HEK293 (cell line): ENCODE data around the gene NEU3.

Source experiments
- CTCF ChIA-PET: fragments of 350-600 bp; formaldehyde crosslinking; extraction: SDS; loops from one replicate; lab custom pipeline; 2021; ENCODE audit warnings: antibody characterized with exemption; lab: Yijun Ruan, JAX
- POLR2A ChIA-PET: fragments of 300-600 bp; formaldehyde crosslinking; extraction: SDS; loops from one replicate; lab custom pipeline; 2020; ENCODE audit warnings: antibody characterized with exemption, inconsistent platforms; lab: Yijun Ruan, JAX
- H3K27ac ChIP-seq: fragments of 200-500 bp; sonication (Bioruptor generic); 2 replicates; pipeline ENCODE4 v1.5.1; 2014; ENCODE audit warnings: low read depth, low read length, control low read depth, inconsistent platforms; ENCODE audit errors: extremely low read depth
- H3K36me3 ChIP-seq, 2 experiments: fragments of 200-500 bp in 1 of 2; sonication (Bioruptor generic) in 1 of 2; 1 replicate in 1 of 2; 2 replicates in 1 of 2; pipeline ENCODE4 v1.5.1; 2014 to 2017; ENCODE audit warnings: inconsistent platforms in 2 of 2, low read length in 2 of 2; ENCODE audit not compliant: control insufficient read depth in 2 of 2, insufficient read depth in 1 of 2
- H3K4me1 ChIP-seq: fragments of 200-500 bp; sonication (Bioruptor generic); 2 replicates; pipeline ENCODE4 v1.5.1; 2014; ENCODE audit warnings: mild to moderate bottlenecking, low read length, inconsistent platforms; ENCODE audit not compliant: control insufficient read depth, insufficient read depth
- H3K4me3 ChIP-seq: 2 replicates; pipeline ENCODE4 v1.5.1; 2011; ENCODE audit warnings: low read depth, mild to moderate bottlenecking, control low read depth, low read length, moderate library complexity
- H3K9me3 ChIP-seq: fragments of 200-500 bp; sonication (Bioruptor generic); 2 replicates; pipeline ENCODE4 v1.5.1; 2014; ENCODE audit warnings: low read depth, low read length, inconsistent platforms; ENCODE audit not compliant: control insufficient read depth, insufficient read depth
- KLF16 ChIP-seq: fragments of 450-650 bp; formaldehyde crosslinking; IDR thresholded peaks from 2 replicates; pipeline ENCODE4 v1.5.1; 2017; ENCODE audit warnings: missing biosample characterization, missing genetic modification characterization
- MEIS1 ChIP-seq: sonication (generic); formaldehyde crosslinking; IDR thresholded peaks from 2 replicates; pipeline ENCODE4 v1.8.1; 2022; ENCODE audit warnings: missing genetic modification reagents, mild to moderate bottlenecking, borderline replicate concordance
- MYNN ChIP-seq: fragments of 450-650 bp; formaldehyde crosslinking; IDR thresholded peaks from 2 replicates; pipeline ENCODE4 v1.5.1; 2016; ENCODE audit warnings: missing biosample characterization, missing genetic modification characterization, borderline replicate concordance
- ZBTB21 ChIP-seq: fragments of 450-650 bp; formaldehyde crosslinking; IDR thresholded peaks from 2 replicates; pipeline ENCODE4 v1.5.1; 2017; ENCODE audit warnings: missing biosample characterization, missing genetic modification characterization
- ZBTB48 ChIP-seq: fragments of 450-650 bp; formaldehyde crosslinking; IDR thresholded peaks from 2 replicates; pipeline ENCODE4 v1.5.1; 2016; ENCODE audit warnings: missing biosample characterization, missing genetic modification characterization
- ZEB2 ChIP-seq: fragments of 450-650 bp; formaldehyde crosslinking; IDR thresholded peaks from 2 replicates; pipeline ENCODE4 v1.5.1; 2016; ENCODE audit warnings: missing biosample characterization, missing genetic modification characterization
- ZNF10 ChIP-seq: fragments of 450-650 bp; formaldehyde crosslinking; IDR thresholded peaks from 2 replicates; pipeline ENCODE4 v1.5.1; 2017; ENCODE audit warnings: missing biosample characterization, missing genetic modification characterization
- ZNF16 ChIP-seq: fragments of 450-650 bp; formaldehyde crosslinking; IDR thresholded peaks from 2 replicates; pipeline ENCODE4 v1.5.1; 2016; ENCODE audit warnings: low read depth, missing biosample characterization, missing genetic modification characterization
- ZNF670 ChIP-seq: fragments of 450-650 bp; formaldehyde crosslinking; IDR thresholded peaks from 2 replicates; pipeline ENCODE4 v1.5.1; 2016; ENCODE audit warnings: missing biosample characterization, missing genetic modification characterization, low read depth
- ZNF707 ChIP-seq: fragments of 450-650 bp; formaldehyde crosslinking; IDR thresholded peaks from 2 replicates; pipeline ENCODE4 v1.5.1; 2016; ENCODE audit warnings: missing biosample characterization, missing genetic modification characterization
- ZNF777 ChIP-seq: fragments of 450-650 bp; formaldehyde crosslinking; IDR thresholded peaks from 2 replicates; pipeline ENCODE4 v1.5.1; 2017; ENCODE audit warnings: missing biosample characterization, missing genetic modification characterization, borderline replicate concordance
- TF ChIP-seq, protein P1 (sequence below): fragments of 450-650 bp; formaldehyde crosslinking; IDR thresholded peaks from 2 replicates; pipeline ENCODE4 v1.5.1; 2016; ENCODE audit warnings: missing biosample characterization, missing genetic modification characterization
- TF ChIP-seq, protein P2 (sequence below): fragments of 450-650 bp; formaldehyde crosslinking; IDR thresholded peaks from 2 replicates; pipeline ENCODE4 v1.5.1; 2016; ENCODE audit warnings: missing biosample characterization, missing genetic modification characterization
- TF ChIP-seq, protein P3 (sequence below): fragments of 450-650 bp; formaldehyde crosslinking; IDR thresholded peaks from 2 replicates; pipeline ENCODE4 v1.5.1; 2017; ENCODE audit warnings: missing biosample characterization, missing genetic modification characterization
- TF ChIP-seq, protein P4 (sequence below): fragments of 450-650 bp; formaldehyde crosslinking; IDR thresholded peaks from 2 replicates; pipeline ENCODE4 v1.5.0; 2017; ENCODE audit warnings: missing biosample characterization, missing genetic modification characterization, borderline replicate concordance

Gene NEU3

DNA sequence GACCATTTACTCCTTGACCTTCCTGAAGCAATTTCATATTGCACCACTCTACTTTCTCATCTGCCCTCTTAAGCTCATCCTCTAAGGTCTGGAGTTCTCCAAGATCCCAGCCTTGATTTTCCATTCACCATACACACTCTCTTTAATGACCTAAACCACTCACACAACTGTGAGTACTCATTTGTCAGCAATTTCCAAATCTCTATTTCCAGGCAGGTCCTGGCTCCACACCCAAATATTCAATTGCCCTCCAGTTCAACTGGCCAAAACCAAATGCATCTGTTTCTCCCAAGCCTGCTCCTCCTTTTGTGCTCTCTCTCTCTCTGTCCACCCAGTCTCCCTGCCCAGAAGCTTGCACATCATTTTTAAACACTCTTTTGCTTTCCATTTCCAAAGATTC is 39.6 kb downstream of the NEU3 start:
- POLR2A ChIA-PET, result no interaction called here

DNA sequence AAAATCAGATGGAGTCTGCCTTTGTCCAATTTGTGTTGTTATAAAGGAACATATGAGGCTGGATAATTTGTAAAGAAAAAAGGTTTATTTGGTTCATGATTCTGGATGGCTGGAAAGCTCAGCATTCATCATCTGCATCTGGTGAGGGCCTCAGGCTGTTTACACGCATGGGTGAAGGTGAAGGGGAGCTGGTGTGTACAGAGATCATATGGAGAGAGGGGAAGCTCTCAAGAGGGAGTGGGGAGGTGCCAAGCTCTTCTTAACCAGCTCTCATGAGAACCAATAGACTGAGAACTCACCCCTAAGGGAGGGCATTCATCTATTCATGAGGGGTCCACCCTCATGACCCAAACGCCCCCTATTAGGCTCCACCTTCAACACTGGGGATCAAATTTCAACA is 40.0 kb downstream of the NEU3 start:
- no peaks in the 10 kb centered on the region for H3K4me1 ChIP-seq
- no peak overlapping the region for H3K27ac ChIP-seq
- CTCF ChIA-PET, result interaction anchor here (0.5 to 8.8 kb wide), 4 partner anchors 38 to 221 kb away, joined by 3 to 90 read pairs (median 4); no protein-coding TSS in a partner anchor
- POLR2A ChIA-PET, result no interaction called here
- H3K9me3 ChIP-seq, result no peaks in the 10 kb centered on the region
- H3K4me3 ChIP-seq, result no peak overlapping the region
- H3K36me3 ChIP-seq, result no peaks in the 10 kb centered on the region
- TF ChIP-seq ZBTB21, result no peak
- no peak for TF ChIP-seq ZBTB48
- TF ChIP-seq ZNF10 (tag by site-specific recombination), result no peak

More for the DNA sequence above, 39.6 kb downstream of the NEU3 start:
- Histone ChIP-seq H3K9me3 (no peaks in the 10 kb centered on the region), H3K4me1 (no peaks in the 10 kb centered on the region), H3K27ac (no peak overlapping the region), H3K36me3 (no peaks in the 10 kb centered on the region), H3K4me3 (no peak overlapping the region)
- CTCF ChIA-PET, result interaction anchor here (1.1 to 8.8 kb wide), 5 partner anchors 40 to 222 kb away, joined by 3 to 90 read pairs (median 5); no protein-coding TSS in a partner anchor
- TF ChIP-seq ZNF670 (tag by site-specific recombination) (no peak), MEIS1 (CRISPR knock-in tag) (no peak), KLF16 (tag by site-specific recombination) (no peak), ZNF777 (tag by site-specific recombination) (no peak), ZNF16 (tag by site-specific recombination) (no peak), ZNF707 (no peak), MYNN (tag by site-specific recombination) (no peak)
- TF ChIP-seq, protein P1, sequence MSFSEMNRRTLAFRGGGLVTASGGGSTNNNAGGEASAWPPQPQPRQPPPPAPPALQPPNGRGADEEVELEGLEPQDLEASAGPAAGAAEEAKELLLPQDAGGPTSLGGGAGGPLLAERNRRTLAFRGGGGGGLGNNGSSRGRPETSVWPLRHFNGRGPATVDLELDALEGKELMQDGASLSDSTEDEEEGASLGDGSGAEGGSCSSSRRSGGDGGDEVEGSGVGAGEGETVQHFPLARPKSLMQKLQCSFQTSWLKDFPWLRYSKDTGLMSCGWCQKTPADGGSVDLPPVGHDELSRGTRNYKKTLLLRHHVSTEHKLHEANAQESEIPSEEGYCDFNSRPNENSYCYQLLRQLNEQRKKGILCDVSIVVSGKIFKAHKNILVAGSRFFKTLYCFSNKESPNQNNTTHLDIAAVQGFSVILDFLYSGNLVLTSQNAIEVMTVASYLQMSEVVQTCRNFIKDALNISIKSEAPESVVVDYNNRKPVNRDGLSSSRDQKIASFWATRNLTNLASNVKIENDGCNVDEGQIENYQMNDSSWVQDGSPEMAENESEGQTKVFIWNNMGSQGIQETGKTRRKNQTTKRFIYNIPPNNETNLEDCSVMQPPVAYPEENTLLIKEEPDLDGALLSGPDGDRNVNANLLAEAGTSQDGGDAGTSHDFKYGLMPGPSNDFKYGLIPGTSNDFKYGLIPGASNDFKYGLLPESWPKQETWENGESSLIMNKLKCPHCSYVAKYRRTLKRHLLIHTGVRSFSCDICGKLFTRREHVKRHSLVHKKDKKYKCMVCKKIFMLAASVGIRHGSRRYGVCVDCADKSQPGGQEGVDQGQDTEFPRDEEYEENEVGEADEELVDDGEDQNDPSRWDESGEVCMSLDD, result no peak
- TF ChIP-seq, protein P2, sequence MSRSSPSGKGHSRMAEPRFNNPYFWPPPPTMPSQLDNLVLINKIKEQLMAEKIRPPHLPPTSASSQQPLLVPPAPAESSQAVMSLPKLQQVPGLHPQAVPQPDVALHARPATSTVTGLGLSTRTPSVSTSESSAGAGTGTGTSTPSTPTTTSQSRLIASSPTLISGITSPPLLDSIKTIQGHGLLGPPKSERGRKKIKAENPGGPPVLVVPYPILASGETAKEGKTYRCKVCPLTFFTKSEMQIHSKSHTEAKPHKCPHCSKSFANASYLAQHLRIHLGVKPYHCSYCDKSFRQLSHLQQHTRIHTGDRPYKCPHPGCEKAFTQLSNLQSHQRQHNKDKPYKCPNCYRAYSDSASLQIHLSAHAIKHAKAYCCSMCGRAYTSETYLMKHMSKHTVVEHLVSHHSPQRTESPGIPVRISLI, result no peak
- TF ChIP-seq, protein P3, sequence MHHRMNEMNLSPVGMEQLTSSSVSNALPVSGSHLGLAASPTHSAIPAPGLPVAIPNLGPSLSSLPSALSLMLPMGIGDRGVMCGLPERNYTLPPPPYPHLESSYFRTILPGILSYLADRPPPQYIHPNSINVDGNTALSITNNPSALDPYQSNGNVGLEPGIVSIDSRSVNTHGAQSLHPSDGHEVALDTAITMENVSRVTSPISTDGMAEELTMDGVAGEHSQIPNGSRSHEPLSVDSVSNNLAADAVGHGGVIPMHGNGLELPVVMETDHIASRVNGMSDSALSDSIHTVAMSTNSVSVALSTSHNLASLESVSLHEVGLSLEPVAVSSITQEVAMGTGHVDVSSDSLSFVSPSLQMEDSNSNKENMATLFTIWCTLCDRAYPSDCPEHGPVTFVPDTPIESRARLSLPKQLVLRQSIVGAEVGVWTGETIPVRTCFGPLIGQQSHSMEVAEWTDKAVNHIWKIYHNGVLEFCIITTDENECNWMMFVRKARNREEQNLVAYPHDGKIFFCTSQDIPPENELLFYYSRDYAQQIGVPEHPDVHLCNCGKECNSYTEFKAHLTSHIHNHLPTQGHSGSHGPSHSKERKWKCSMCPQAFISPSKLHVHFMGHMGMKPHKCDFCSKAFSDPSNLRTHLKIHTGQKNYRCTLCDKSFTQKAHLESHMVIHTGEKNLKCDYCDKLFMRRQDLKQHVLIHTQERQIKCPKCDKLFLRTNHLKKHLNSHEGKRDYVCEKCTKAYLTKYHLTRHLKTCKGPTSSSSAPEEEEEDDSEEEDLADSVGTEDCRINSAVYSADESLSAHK, result no peak

DNA sequence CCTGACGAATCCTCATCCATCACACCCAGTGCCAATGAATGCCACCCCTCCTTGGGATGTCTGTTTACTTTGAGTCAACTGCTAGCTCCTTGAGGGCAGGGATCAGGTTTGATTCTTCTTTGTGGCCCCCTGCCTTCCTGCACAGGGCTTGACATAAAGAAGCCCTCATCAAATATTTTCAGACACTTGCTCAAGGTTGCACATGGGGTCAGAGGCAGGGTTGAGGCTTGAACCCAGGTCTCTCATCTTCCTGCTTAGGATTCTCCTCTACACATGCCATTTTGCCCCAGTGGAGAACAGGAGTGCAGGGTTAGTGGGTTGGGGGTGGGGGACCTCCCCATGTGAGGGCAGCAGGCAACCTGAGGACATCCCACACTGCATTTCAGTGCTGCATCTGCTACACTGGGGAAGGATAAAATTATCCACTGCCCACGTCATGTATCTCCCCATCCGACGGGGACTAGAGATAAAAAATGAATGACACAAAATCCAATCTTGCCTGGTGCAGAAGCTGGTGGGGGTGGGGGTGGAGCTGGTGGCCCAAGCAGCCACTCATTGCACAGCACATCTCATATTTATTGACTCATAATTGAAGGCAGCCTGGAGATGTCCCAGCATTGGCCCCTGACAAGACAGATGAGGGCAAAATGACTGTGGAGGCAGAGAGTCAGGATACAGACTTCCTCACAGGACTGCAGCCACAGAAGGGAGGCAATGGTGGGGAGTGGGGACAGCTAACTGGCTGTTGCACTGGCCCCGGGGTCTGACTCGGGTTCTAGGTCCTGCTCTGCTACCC is 41.3 kb downstream of the NEU3 start:
- no peaks in the 10 kb centered on the region for H3K36me3 ChIP-seq
- no peak overlapping the region for H3K27ac ChIP-seq
- POLR2A ChIA-PET, result no interaction called here
- no peaks in the 10 kb centered on the region for H3K4me1 ChIP-seq
- CTCF ChIA-PET, result interaction anchor here (0.6 to 3.7 kb wide), 7 partner anchors 7 to 218 kb away, joined by 3 to 35 read pairs (median 3); no protein-coding TSS in a partner anchor
- H3K9me3 ChIP-seq, result no peaks in the 10 kb centered on the region
- no peak overlapping the region for H3K4me3 ChIP-seq
- no peak for TF ChIP-seq ZEB2 (tag by site-specific recombination)
- TF ChIP-seq, protein P4, sequence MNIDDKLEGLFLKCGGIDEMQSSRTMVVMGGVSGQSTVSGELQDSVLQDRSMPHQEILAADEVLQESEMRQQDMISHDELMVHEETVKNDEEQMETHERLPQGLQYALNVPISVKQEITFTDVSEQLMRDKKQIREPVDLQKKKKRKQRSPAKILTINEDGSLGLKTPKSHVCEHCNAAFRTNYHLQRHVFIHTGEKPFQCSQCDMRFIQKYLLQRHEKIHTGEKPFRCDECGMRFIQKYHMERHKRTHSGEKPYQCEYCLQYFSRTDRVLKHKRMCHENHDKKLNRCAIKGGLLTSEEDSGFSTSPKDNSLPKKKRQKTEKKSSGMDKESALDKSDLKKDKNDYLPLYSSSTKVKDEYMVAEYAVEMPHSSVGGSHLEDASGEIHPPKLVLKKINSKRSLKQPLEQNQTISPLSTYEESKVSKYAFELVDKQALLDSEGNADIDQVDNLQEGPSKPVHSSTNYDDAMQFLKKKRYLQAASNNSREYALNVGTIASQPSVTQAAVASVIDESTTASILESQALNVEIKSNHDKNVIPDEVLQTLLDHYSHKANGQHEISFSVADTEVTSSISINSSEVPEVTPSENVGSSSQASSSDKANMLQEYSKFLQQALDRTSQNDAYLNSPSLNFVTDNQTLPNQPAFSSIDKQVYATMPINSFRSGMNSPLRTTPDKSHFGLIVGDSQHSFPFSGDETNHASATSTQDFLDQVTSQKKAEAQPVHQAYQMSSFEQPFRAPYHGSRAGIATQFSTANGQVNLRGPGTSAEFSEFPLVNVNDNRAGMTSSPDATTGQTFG, result no peak
